ENCODE data around the gene PLPPR5. TPM values are rescaled to one million over a fixed set of nuclear protein-coding genes. Genes with fewer than 3 reads are reported as not detected.

The PLPPR5 gene
- total and polyA plus RNA-seq, 2 of the 8 experiments (the other 6 are each of a cell fraction or from before 2014, with no cell fraction given), result 1.9 to 5.6 TPM

DNA sequence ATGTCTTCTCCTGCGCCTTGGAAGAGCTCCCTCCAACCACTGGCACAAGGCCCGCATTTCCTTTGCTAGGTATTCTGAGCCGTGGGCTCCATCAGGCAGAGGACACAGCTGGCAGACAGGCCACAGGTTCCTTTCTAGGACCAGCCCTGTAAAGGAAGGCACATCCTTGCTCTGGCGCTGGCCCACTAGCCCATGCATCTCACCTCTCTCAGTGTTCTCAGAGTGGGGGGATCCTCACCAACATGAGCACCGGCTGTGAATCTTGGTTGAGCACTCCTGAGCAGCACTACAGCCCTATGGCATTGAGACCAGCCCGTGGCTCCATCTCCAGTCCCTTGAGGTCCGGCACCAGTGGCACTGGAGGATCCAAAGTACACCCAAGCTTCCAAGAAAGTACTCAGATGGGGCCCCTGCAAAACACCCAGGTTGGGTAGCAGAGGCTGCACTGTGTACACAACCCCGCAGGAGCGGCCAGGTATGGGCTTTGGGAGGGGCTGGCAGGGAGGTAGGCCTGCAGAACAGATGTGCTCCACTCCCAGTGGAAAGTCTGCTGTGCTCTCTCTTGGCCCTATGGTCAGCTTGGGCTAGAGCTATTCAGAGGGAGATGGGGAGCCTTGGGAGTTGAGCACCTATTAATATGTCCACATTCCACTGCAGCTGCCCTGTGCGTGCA is 47.1 kb upstream of the PLPPR5 start:
- no peaks in the 10 kb centered on the region for H3K36me3 ChIP-seq (ENCODE audit: control insufficient read depth in 2 of 4, insufficient read depth in 4 of 4, low read length in 3 of 4)
- no peak overlapping the region for H2BK120ac ChIP-seq (replicated peaks; ENCODE audit: low read depth, low read length)
- no peak overlapping the region; the same call in 1 of the 2 replicates for H2AFZ ChIP-seq (ENCODE audit: low read length)
- ChIA-PET CTCF (ENCODE audit: partially characterized antibody) (interaction anchor here (0.6 kb wide), 1 partner anchor 76 kb away, joined by 3 read pairs; no protein-coding TSS in a partner anchor), POLR2A (ENCODE audit: partially characterized antibody) (no interaction called here)
- H2BK20ac ChIP-seq (ENCODE audit: low read length), result no peak overlapping the region
- DNase-seq (ENCODE audit: low read depth in 1 of 2, low spot score in 2 of 2) (no peak), FAIRE-seq (no peak)
- H2BK15ac ChIP-seq (ENCODE audit: low read length), result no peak overlapping the region
- no peak overlapping the region for H3K4me3 ChIP-seq (ENCODE audit: extremely low read depth in 1 of 4, insufficient read depth in 2 of 4, low read depth in 3 of 4, low read length in 4 of 4)
- H3K79me1 ChIP-seq (ENCODE audit: low read depth, low read length), result no peaks in the 10 kb centered on the region
- H4K5ac ChIP-seq (ENCODE audit: insufficient read length, low read depth, low read length), result no peak overlapping the region
- WGBS, 2 experiments (ENCODE audit: extremely low coverage in 1 of 2, insufficient coverage in 1 of 2, insufficient read length in 1 of 2, insufficient replicate concordance in 2 of 2, low coverage in 1 of 2, low lambda C conversion rate in 2 of 2, missing lambda C conversion rate in 1 of 2), result 95% methylated on average over 10 of the region's 10 CpGs; no CpG with 5 or more reads in 1 of the 2 experiments
- peak overlapping the region in 1 of 4 experiments; percentile 20; a peak in 1 of 7 replicates for H3K9ac ChIP-seq (replicated peaks in 1 of 4; ENCODE audit: extremely low read depth in 1 of 4, low read depth in 3 of 4, low read length in 3 of 4)
- H4K91ac ChIP-seq (replicated peaks; ENCODE audit: insufficient read length, low read length), result no peak overlapping the region
- H3K27me3 ChIP-seq (replicated peaks in 1 of 4; ENCODE audit: control insufficient read depth in 3 of 4, extremely low read depth in 1 of 4, insufficient read depth in 3 of 4, low read length in 3 of 4), result no peaks in the 10 kb centered on the region
- no peak overlapping the region for H3K18ac ChIP-seq (ENCODE audit: extremely low read depth, low read length)
- peaks cover 0 to 4% of the 10 kb centered on the region in 2 experiments; a peak in 1 of 4 replicates for H3K9me3 ChIP-seq (ENCODE audit: insufficient read depth in 2 of 2, low read depth in 1 of 2, low read length in 1 of 2)
- H3K4me2 ChIP-seq (ENCODE audit: insufficient read depth in 1 of 2, low read depth in 2 of 2, low read length in 2 of 2), result no peak overlapping the region
- H2AK5ac ChIP-seq (ENCODE audit: low read depth, low read length), result no peak overlapping the region
- no peak overlapping the region for H3K27ac ChIP-seq (ENCODE audit: low read depth, low read length)
- no peak overlapping the region for H2BK12ac ChIP-seq (ENCODE audit: low read depth, low read length)
- H3K79me2 ChIP-seq (ENCODE audit: control insufficient read depth in 1 of 2, insufficient read depth in 2 of 2, low read length in 2 of 2), result no peaks in the 10 kb centered on the region
- H3K56ac ChIP-seq (replicated peaks; ENCODE audit: insufficient read length, low read depth, low read length), result no peak overlapping the region
- no peak overlapping the region for H3K23ac ChIP-seq (ENCODE audit: insufficient read length)
- no peak overlapping the region for H2BK5ac ChIP-seq (ENCODE audit: low read depth, low read length)
- no peak overlapping the region for H3K14ac ChIP-seq (ENCODE audit: insufficient read length)
- H4K8ac ChIP-seq (ENCODE audit: extremely low read depth, insufficient read depth, low read length), result peak overlapping the region; percentile 46; the same call in 1 of the 2 replicates
- H3K23me2 ChIP-seq (ENCODE audit: low read depth, low read length), result no peaks in the 10 kb centered on the region
- no peaks in the 10 kb centered on the region for H3K4me1 ChIP-seq (replicated peaks in 1 of 4; ENCODE audit: control insufficient read depth in 3 of 4, insufficient read depth in 4 of 4, low read length in 3 of 4)
- no peak overlapping the region for H3K4ac ChIP-seq (replicated peaks; ENCODE audit: insufficient read length, low read depth, low read length)
- no peaks in the 10 kb centered on the region for H4K20me1 ChIP-seq (replicated peaks in 1 of 2; ENCODE audit: control insufficient read depth in 1 of 2, insufficient read depth in 2 of 2, low read length in 2 of 2)
- no peak for TF ChIP-seq ZNF274 (IDR thresholded peaks at IDR 0.05; ENCODE audit: borderline replicate concordance, extremely low read depth, low read length)
- TF ChIP-seq TCF12 (IDR thresholded peaks at IDR 0.05; ENCODE audit: low read depth, low read length), result no peak
- no peak for TF ChIP-seq FOSL1 (IDR thresholded peaks at IDR 0.05; ENCODE audit: insufficient read depth, low read depth, low read length)
- no peak for TF ChIP-seq RAD21 (IDR thresholded peaks at IDR 0.05 in 1 of 2, conservative IDR thresholded peaks at IDR 0.05 in 1 of 2; ENCODE audit: low read depth in 2 of 2, low read length in 2 of 2)
- TF ChIP-seq CBX5 (IDR thresholded peaks at IDR 0.05; ENCODE audit: low read depth, low read length), result no peak
- TF ChIP-seq SP4 (IDR thresholded peaks at IDR 0.05; ENCODE audit: low read length), result no peak
- no peak for TF ChIP-seq CREB1 (IDR thresholded peaks at IDR 0.05)
- no peak for TF ChIP-seq JUN (IDR thresholded peaks at IDR 0.05; ENCODE audit: low read depth, low read length)
- no peak for TF ChIP-seq TAF1 (IDR thresholded peaks at IDR 0.05; ENCODE audit: low read depth, low read length)
- TF ChIP-seq, protein P1, sequence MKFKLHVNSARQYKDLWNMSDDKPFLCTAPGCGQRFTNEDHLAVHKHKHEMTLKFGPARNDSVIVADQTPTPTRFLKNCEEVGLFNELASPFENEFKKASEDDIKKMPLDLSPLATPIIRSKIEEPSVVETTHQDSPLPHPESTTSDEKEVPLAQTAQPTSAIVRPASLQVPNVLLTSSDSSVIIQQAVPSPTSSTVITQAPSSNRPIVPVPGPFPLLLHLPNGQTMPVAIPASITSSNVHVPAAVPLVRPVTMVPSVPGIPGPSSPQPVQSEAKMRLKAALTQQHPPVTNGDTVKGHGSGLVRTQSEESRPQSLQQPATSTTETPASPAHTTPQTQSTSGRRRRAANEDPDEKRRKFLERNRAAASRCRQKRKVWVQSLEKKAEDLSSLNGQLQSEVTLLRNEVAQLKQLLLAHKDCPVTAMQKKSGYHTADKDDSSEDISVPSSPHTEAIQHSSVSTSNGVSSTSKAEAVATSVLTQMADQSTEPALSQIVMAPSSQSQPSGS (IDR thresholded peaks at IDR 0.05; ENCODE audit: low read length), result no peak
- no peak for TF ChIP-seq ASH2L (IDR thresholded peaks at IDR 0.05; ENCODE audit: low read length)
- no peak for TF ChIP-seq NANOG (IDR thresholded peaks at IDR 0.05; ENCODE audit: insufficient read depth, low read depth, low read length, poor library complexity, severe bottlenecking)
